ENCODE measurements around the gene AKAP17A.

Gene AKAP17A

DNA sequence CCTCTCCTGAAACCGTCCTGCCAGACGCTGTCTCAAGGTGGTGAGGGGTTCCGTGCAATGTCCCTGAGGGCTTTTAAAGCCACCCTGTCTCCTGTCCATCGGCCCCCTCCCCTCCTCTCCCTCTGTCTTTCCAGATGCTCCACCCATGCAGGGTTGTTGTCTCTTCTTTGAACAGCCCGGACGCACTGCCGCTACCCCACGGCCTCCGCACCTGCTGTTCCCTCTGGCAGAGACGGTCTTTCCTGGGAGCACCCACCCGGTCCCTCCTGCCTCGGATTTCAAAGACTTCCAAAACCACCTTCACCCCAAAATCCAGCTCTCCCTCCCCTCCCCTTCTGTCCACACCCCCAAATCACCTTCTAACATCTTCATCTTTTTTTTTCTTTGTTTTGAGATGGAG is 19.3 kb downstream of the AKAP17A start:
- Histone ChIP-seq H3K27me3 (ENCODE audit: insufficient read depth, poor library complexity, severe bottlenecking) (no peaks in the 10 kb centered on the region), H3K27ac (replicated peaks) (no peak overlapping the region), H3K4me3 (replicated peaks; ENCODE audit: insufficient read depth, low read length) (no peak overlapping the region)
- TF ChIP-seq POLR2AphosphoS5 (IDR thresholded peaks at IDR 0.05; ENCODE audit: low read depth) = no peak
- TF ChIP-seq, protein P1, sequence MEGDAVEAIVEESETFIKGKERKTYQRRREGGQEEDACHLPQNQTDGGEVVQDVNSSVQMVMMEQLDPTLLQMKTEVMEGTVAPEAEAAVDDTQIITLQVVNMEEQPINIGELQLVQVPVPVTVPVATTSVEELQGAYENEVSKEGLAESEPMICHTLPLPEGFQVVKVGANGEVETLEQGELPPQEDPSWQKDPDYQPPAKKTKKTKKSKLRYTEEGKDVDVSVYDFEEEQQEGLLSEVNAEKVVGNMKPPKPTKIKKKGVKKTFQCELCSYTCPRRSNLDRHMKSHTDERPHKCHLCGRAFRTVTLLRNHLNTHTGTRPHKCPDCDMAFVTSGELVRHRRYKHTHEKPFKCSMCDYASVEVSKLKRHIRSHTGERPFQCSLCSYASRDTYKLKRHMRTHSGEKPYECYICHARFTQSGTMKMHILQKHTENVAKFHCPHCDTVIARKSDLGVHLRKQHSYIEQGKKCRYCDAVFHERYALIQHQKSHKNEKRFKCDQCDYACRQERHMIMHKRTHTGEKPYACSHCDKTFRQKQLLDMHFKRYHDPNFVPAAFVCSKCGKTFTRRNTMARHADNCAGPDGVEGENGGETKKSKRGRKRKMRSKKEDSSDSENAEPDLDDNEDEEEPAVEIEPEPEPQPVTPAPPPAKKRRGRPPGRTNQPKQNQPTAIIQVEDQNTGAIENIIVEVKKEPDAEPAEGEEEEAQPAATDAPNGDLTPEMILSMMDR (IDR thresholded peaks at IDR 0.05; ENCODE audit: insufficient read depth, low read length) = no peak
- TF ChIP-seq GABPA (IDR thresholded peaks at IDR 0.05; ENCODE audit: low read depth) = no peak
- TF ChIP-seq, protein P2, sequence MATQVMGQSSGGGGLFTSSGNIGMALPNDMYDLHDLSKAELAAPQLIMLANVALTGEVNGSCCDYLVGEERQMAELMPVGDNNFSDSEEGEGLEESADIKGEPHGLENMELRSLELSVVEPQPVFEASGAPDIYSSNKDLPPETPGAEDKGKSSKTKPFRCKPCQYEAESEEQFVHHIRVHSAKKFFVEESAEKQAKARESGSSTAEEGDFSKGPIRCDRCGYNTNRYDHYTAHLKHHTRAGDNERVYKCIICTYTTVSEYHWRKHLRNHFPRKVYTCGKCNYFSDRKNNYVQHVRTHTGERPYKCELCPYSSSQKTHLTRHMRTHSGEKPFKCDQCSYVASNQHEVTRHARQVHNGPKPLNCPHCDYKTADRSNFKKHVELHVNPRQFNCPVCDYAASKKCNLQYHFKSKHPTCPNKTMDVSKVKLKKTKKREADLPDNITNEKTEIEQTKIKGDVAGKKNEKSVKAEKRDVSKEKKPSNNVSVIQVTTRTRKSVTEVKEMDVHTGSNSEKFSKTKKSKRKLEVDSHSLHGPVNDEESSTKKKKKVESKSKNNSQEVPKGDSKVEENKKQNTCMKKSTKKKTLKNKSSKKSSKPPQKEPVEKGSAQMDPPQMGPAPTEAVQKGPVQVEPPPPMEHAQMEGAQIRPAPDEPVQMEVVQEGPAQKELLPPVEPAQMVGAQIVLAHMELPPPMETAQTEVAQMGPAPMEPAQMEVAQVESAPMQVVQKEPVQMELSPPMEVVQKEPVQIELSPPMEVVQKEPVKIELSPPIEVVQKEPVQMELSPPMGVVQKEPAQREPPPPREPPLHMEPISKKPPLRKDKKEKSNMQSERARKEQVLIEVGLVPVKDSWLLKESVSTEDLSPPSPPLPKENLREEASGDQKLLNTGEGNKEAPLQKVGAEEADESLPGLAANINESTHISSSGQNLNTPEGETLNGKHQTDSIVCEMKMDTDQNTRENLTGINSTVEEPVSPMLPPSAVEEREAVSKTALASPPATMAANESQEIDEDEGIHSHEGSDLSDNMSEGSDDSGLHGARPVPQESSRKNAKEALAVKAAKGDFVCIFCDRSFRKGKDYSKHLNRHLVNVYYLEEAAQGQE (IDR thresholded peaks at IDR 0.05; ENCODE audit: insufficient replicate concordance, low read depth) = no peak
- no peak for TF ChIP-seq SPI1 (IDR thresholded peaks at IDR 0.05; ENCODE audit: borderline replicate concordance, low read depth)
- DNase-seq (ENCODE audit: low read depth in 1 of 2, low spot score in 1 of 2) = no peak

DNA sequence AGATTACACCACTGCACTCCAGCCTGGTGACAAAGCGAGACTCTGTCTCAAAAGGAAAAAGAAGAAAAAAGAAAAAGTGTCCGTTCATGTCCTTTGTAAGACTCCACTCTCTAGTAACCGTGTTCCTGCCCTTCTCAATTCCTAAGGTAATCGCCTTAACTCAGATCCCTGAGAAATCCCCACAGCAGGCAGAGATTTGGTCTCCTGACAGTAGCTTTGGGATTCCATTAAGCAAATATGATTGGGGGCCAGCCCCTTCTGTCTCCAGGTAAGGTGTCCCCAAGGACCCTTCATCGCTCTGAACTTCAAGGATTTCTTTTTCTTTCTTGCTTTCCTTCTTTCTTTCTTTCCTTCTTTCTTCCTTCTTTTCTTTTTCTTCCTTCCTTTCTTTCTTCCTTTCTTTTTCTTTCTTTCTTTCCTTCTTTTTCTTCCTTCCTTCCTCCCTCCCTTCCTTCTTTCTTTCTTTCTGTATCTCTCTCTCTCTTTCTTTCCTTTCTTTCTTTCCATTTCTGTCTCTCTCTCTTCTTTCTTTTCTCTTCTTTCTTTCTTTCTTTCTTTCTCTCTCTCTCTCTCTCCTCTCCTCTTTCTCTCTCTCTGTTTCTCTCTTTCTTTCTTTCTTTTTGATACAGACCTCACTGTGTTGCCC is 21.4 kb downstream of the AKAP17A start:
- DNase-seq (ENCODE audit: low read depth in 1 of 2, low spot score in 1 of 2) = no peak
- H3K27me3 ChIP-seq (ENCODE audit: insufficient read depth, poor library complexity, severe bottlenecking) = no peaks in the 10 kb centered on the region
- no peak overlapping the region for H3K4me3 ChIP-seq (replicated peaks; ENCODE audit: insufficient read depth, low read length)
- TF ChIP-seq POLR2AphosphoS5 (IDR thresholded peaks at IDR 0.05; ENCODE audit: low read depth) (no peak), SPI1 (IDR thresholded peaks at IDR 0.05; ENCODE audit: borderline replicate concordance, low read depth) (no peak), GABPA (IDR thresholded peaks at IDR 0.05; ENCODE audit: low read depth) (no peak)
- TF ChIP-seq, protein P1 (IDR thresholded peaks at IDR 0.05; ENCODE audit: insufficient read depth, low read length) = no peak
- TF ChIP-seq, protein P2 (IDR thresholded peaks at IDR 0.05; ENCODE audit: insufficient replicate concordance, low read depth) = no peak
- H3K27ac ChIP-seq (replicated peaks) = no peak overlapping the region

DNA sequence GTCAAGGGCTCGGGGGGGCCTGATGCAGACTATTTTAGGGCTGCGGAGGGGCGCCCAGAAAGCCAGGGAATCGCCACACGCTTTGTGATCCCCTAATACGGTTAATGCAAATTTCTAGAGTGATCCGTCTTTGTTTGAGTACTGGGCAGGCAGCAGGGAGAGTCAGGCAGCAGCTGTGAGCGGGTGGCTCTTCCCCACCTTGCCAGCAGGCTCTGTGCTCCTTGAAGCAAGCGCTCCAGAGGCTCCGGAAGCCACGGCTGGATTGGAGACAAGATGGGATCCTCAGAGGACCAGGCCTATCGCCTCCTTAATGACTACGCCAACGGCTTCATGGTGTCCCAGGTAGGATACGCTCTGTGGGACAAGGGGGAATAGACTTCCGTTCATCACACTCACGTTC is 23.5 kb downstream of the AKAP17A start, which contains the start of gene ASMT:
TSS of gene ASMT (plus strand) at position 133 of the 400 bp plus-strand sequence. CDS start at position 274, 141 bp downstream.
- TF ChIP-seq SPI1 (IDR thresholded peaks at IDR 0.05; ENCODE audit: borderline replicate concordance, low read depth) (no peak), GABPA (IDR thresholded peaks at IDR 0.05; ENCODE audit: low read depth) (no peak), POLR2AphosphoS5 (IDR thresholded peaks at IDR 0.05; ENCODE audit: low read depth) (no peak)
- TF ChIP-seq, protein P1 (IDR thresholded peaks at IDR 0.05; ENCODE audit: insufficient read depth, low read length) = no peak
- TF ChIP-seq, protein P2 (IDR thresholded peaks at IDR 0.05; ENCODE audit: insufficient replicate concordance, low read depth) = no peak
- no peak within 1 kb of the TSS for H3K27ac ChIP-seq (replicated peaks)
- H3K27me3 ChIP-seq (ENCODE audit: insufficient read depth, poor library complexity, severe bottlenecking) = no peaks in the 10 kb centered on the region
- DNase-seq (ENCODE audit: low read depth in 1 of 2, low spot score in 1 of 2) = no peak
- no peak within 1 kb of the TSS for H3K4me3 ChIP-seq (replicated peaks; ENCODE audit: insufficient read depth, low read length)

Measured in HL-60 (cell line).